ENCODE data around the gene HPCAL4.

Gene HPCAL4

GRCh38 chr1:39673215-39673614 lies 18.0 kb downstream of the HPCAL4 start:
- no peak for DNase-seq

GRCh38 chr1:39672551-39672947 lies 18.7 kb downstream of the HPCAL4 start:
- no peak for DNase-seq

GRCh38 chr1:39671793-39672550 lies 19.3 kb downstream of the HPCAL4 start, which contains the start of gene NT5C1A:
TSS of gene NT5C1A (minus strand) at chr1:39672107. CDS start at chr1:39672038, 69 bp downstream.
- no peak for DNase-seq

- DNase-seq = no peak
Observed at GRCh38 chr1:39671433-39671792, 19.8 kb downstream of the HPCAL4 start.

- DNase-seq = no peak
Observed at GRCh38 chr1:39670689-39671088, 20.5 kb downstream of the HPCAL4 start.

GRCh38 chr1:39668894-39669293 lies 22.3 kb downstream of the HPCAL4 start:
- DNase-seq = no peak

- DNase-seq = no peak
Observed at GRCh38 chr1:39668111-39668510, 23.1 kb downstream of the HPCAL4 start.

GRCh38 chr1:39666772-39667171 lies 24.5 kb downstream of the HPCAL4 start:
- DNase-seq = no peak

- no peak for DNase-seq
Observed at GRCh38 chr1:39663559-39663958, 27.7 kb downstream of the HPCAL4 start.

GRCh38 chr1:39662861-39663260 lies 28.4 kb downstream of the HPCAL4 start:
- DNase-seq = no peak

GRCh38 chr1:39659538-39659937 lies 31.7 kb downstream of the HPCAL4 start:
- no peak for DNase-seq

GRCh38 chr1:39659110-39659509 lies 32.1 kb downstream of the HPCAL4 start:
- DNase-seq = no peak

GRCh38 chr1:39657923-39658485 lies 33.2 kb downstream of the HPCAL4 start:
- peak; percentile 20 to 70 for DNase-seq

GRCh38 chr1:39657402-39657801 lies 33.8 kb downstream of the HPCAL4 start:
- DNase-seq = peak in 1 of 2 experiments; percentile 38

- DNase-seq = no peak
Observed at GRCh38 chr1:39656391-39656790, 34.8 kb downstream of the HPCAL4 start.

GRCh38 chr1:39655578-39656268 lies 35.5 kb downstream of the HPCAL4 start:
- no peak for DNase-seq

GRCh38 chr1:39654291-39654690 lies 36.9 kb downstream of the HPCAL4 start:
- no peak for DNase-seq

- DNase-seq = peak; percentile 49 to 82
Observed at GRCh38 chr1:39653546-39654031, 37.6 kb downstream of the HPCAL4 start.

- no peak for DNase-seq
Observed at GRCh38 chr1:39652554-39652953, 38.7 kb downstream of the HPCAL4 start.

GRCh38 chr1:39652105-39652504 lies 39.1 kb downstream of the HPCAL4 start:
- DNase-seq = no peak

- no peak for DNase-seq
Observed at GRCh38 chr1:39650431-39650830, 40.8 kb downstream of the HPCAL4 start.

GRCh38 chr1:39649636-39650185 lies 41.5 kb downstream of the HPCAL4 start:
- no peak for DNase-seq

- no peak for DNase-seq
Observed at GRCh38 chr1:39648496-39648895, 42.7 kb downstream of the HPCAL4 start.

GRCh38 chr1:39647247-39647646 lies 44.0 kb downstream of the HPCAL4 start:
- no peak for DNase-seq

Data from NCI-H446 (cell line).